HG02763 (cell line): Measurements from ENCODE around the gene SLIRP.
"Not testable (repeated sequence)": the region's sequence is repeated elsewhere in the genome, so short reads cannot be mapped to it uniquely, and the experiment has no call there.

Experiments
- ATAC-seq: cut with Tn5 transposase; IDR thresholded peaks from one replicate; pipeline ENCODE4 v1.9.1; 2021; ENCODE audit warnings: mild to moderate bottlenecking, moderate library complexity; ENCODE audit not compliant: unreplicated experiment

Gene SLIRP

DNA sequence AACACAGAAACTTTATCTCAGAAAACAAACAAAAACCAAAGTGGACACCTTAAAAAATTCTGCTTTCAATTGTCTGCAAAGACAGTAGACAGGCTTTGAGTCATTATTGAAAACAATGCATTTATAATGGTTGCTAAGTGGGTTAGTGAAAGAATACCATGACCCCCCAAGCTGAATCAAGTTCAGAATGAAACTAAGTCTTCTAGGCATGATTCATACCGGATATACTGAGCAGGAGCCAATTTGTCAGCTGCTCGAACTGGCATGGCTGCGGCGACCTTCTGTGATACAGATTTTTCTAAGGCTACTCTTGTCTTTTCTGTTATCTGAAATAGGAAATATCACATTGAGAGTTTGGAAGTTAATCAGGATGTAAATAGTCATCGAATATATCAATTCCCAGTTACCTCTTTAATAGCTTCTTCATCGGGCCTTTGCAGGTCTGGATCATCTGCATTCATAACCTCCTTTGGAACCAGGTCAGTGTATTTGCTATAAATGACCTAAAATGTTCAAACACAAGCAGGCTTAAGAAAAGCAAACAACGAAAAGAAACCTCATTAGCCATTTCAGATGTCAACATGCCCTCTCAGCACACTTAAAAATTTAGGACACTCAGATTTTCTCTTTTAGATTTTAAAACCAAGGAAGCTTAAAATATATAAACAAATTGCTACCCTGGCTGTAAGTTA is 30.8 kb downstream of the SLIRP start:
- no peak for ATAC-seq

- no peak for ATAC-seq
Measured at GRCh38 chr14:77741438-77741837, 33.5 kb downstream of the SLIRP start.

DNA sequence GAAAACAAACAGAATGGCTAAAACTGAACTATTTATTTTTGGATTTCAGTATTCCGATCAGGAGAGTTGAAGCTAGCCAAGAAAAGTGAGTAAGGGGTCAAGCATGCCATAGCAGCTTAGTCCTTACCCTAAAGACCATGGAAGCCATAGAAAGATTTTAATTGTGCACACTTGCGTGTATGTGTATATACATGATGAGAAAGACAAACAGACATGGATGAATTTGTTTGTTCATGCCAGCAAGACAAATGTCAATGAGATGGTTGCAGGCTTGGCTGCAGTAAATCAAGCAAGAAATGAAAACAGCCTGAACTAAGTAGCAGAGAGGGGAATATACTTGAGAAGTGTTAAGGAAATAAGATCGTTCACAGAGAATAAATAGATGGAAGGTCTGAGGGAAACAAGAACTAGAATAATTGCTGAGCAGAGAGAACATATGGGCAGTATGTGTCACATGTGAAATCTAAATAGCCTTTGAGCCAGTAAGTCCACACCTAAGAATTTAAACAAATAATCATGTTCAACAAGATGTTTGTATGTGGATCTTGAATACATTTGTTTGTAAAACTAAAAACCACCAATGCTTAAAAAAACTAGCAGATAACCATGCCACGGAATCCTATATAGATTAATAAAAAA is 38.3 kb downstream of the SLIRP start:
- no peak for ATAC-seq

GRCh38 chr14:77747425-77747824 is 39.5 kb downstream of the SLIRP start:
- ATAC-seq: not testable (repeated sequence)

- no peak for ATAC-seq
Measured at GRCh38 chr14:77752266-77752665, 44.4 kb downstream of the SLIRP start.

DNA sequence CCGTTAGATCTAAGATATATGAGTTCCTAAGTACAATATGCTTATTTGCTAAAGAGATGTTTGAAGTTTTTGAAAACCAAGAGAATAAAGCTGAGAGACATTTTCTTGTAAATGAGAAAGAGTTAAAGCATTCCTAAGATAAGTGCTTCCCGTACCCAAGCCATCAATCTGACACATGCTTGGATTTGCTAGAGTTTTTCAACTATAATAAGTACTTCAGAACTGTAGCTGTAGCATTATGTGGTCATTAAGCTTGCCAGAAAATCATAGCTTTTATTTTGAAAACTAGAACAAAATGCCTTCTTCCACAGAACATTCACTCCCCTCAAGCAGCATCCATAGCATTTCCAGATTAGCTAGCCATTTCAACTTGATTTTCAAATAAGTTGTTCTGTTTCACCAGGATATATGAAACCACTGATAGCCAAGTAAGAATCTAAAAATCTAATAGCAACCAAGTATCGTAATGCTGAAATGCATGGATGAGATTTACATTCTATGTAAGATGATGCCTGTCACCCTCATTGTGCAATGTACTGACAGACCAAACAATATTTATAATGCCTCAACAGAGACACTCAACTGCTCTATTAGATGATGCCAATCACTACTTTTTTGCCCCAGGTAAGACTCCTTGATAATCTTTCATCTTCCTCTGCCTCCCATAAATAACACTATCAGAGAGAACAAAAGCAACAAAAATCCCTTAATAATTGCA is 45.1 kb downstream of the SLIRP start:
- ATAC-seq: no peak

GRCh38 chr14:77760381-77761204 is 52.7 kb downstream of the SLIRP start, which contains the start of gene SNW1:
TSS of gene SNW1 (minus strand) at chr14:77761156. CDS start at chr14:77761127, 29 bp downstream.
- ATAC-seq: peak; percentile 91

DNA sequence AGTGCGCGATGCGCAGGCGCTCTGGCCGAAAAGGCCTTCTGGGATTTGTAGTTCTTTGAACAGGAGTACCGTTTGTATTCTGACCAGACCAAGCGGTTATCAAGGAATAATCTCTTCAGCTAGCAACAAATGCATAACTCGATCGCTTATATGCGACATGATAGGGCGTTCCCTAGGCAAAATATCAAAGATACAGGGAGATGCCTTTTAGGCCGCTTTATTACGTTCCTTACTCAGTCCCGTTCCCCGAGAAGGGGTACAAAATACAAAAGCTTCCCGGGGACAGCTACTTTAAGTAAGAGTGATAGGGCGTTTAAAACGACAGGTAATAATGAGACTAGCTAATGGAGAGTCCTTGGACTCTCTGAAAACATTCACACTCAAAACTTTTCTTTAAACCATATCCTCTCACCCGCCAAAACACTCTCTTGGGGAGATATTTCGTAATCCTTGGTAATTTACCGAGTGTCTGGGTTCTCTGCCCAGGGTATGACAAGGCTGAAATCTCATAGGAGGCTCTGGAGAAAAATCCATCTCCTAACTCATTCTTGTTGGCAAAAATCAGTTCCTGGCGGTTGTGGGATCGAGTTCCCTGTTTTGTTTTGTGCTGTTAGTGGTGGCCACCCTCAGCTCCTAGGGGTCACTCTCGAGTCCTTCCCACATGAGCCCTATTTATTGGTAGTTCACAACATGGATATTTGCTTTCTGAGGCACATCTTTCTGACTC is 53.5 kb downstream of the SLIRP start:
- peak; percentile 21 for ATAC-seq

DNA sequence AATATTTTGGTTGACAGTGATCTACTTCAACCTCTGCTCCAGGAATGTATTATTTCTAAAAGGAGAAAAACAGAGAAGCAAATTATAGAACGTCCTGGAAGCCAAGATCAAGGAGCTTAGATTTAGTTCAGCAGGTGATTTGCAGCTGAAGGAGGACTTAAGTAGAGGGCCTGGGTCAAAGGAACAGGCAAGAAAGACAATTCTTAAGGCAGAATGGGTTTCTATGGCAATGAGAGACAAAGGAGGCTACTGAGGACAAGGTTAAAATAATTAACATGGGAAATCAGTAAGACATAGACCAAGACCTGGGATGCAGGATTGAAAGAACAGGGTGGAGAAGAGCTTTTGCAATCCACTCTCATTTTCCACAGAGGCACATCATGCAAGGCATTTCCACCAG is 55.4 kb downstream of the SLIRP start:
- no peak for ATAC-seq

GRCh38 chr14:77763978-77764377 is 56.1 kb downstream of the SLIRP start:
- ATAC-seq: no peak
